HCT116 (cell line): ENCODE measurements around the gene MTSS2. TPM values are rescaled to one million over a fixed set of nuclear protein-coding genes. Genes with fewer than 3 reads are reported as not detected.

Experiments
- ATAC-seq: fragments of 200-7000 bp; cut with Tn5 transposase; 2 replicates; pipeline ENCODE4 v1.9.1; 2020; ENCODE audit warnings: mild to moderate bottlenecking, moderate library complexity
- BruUV-seq: library from RNA; stranded (reverse); fragments of 400-500 nt; replicated peaks from 2 replicates; lab custom pipeline; 2021; lab: Mats Ljungman, UMichigan
- CTCF ChIA-PET: fragments of 300-600 bp; sonication (Branson Sonifier 250); formaldehyde crosslinking; loops from one replicate; lab custom pipeline; 2021; ENCODE audit warnings: antibody characterized with exemption; lab: Charles Lee
- POLR2A ChIA-PET: fragments of 300-600, 350-600 bp; sonication (Branson Sonifier 250); formaldehyde crosslinking; loops from one replicate; lab custom pipeline; 2021; ENCODE audit warnings: antibody characterized with exemption; lab: Charles Lee
- RAD21 ChIA-PET, 2 experiments: fragments of 300-600 bp; sonication (Branson Sonifier 250); formaldehyde crosslinking; loops; one replicate each; lab custom pipeline; 2023; ENCODE audit warnings: low total read pairs in 2 of 2; ENCODE audit not compliant: uncharacterized antibody in 2 of 2, unreplicated experiment in 2 of 2, low non-redundant PET in 1 of 2; lab: Charles Lee
- DNase-seq: peaks from one replicate; pipeline ENCODE4 v3.0.0-alpha.2; 2010; ENCODE audit warnings: low read depth, low spot score
- H2AFZ ChIP-seq: fragments of 200-600 bp; shearing (Covaris generic), sonication (generic); 2 replicates; pipeline ENCODE4 v1.6.1; 2017; ENCODE audit warnings: low read depth, mixed run types, mixed read lengths, antibody characterized with exemption, low read length; ENCODE audit not compliant: poor library complexity, severe bottlenecking
- H3K27ac ChIP-seq: 2 replicates; pipeline ENCODE4 v1.5.1; 2012; ENCODE audit warnings: low read depth, low read length
- H3K27me3 ChIP-seq: fragments of 200-600 bp; sonication (generic); 2 replicates; pipeline ENCODE4 v1.6.1; 2016; ENCODE audit warnings: mixed run types, low read length, mixed read lengths; ENCODE audit not compliant: insufficient read depth
- H3K36me3 ChIP-seq, 2 experiments: fragments of 200-500 bp in 1 of 2; fragments of 200-600 bp in 1 of 2; sonication (Bioruptor generic) in 1 of 2; sonication (generic) in 1 of 2; 2 replicates each; pipeline versions ENCODE4 v1.5.1 to v1.6.1; 2014 to 2016; ENCODE audit warnings: low read length in 2 of 2, inconsistent platforms in 1 of 2, mixed read lengths in 1 of 2, mixed run types in 1 of 2; ENCODE audit not compliant: insufficient read depth in 2 of 2, control insufficient read depth in 1 of 2
- H3K4me1 ChIP-seq, 2 experiments: fragments of 200-600 bp in 1 of 2; sonication (generic) in 1 of 2; 2 replicates each; pipeline versions ENCODE4 v1.5.1 to v1.6.1; 2012 to 2017; ENCODE audit warnings: low read length in 2 of 2, inconsistent platforms in 1 of 2, mild to moderate bottlenecking in 1 of 2, mixed read lengths in 1 of 2, mixed run types in 1 of 2, moderate library complexity in 1 of 2; ENCODE audit not compliant: insufficient read depth in 2 of 2, control insufficient read depth in 1 of 2
- H3K4me2 ChIP-seq: fragments of 200-600 bp; sonication (generic); 2 replicates; pipeline ENCODE4 v1.6.1; 2017; ENCODE audit warnings: mixed run types, low read length, mixed read lengths
- H3K4me3 ChIP-seq, 2 experiments: fragments of 200-600 bp in 1 of 2; sonication (generic) in 1 of 2; replicated peaks in 1 of 2; 2 replicates each; pipeline ENCODE4 v1.5.1; 2011 to 2016; ENCODE audit warnings: low read length in 2 of 2, control low read depth in 1 of 2, low read depth in 1 of 2, mild to moderate bottlenecking in 1 of 2, mixed read lengths in 1 of 2, mixed run types in 1 of 2
- H3K79me2 ChIP-seq: fragments of 200-600 bp; sonication (generic); 2 replicates; pipeline ENCODE4 v1.6.1; 2017; ENCODE audit warnings: mild to moderate bottlenecking, mixed run types, low read length, moderate library complexity, mixed read lengths; ENCODE audit not compliant: insufficient read depth
- H3K9ac ChIP-seq: fragments of 200-600 bp; sonication (generic); 2 replicates; pipeline ENCODE4 v1.6.1; 2016; ENCODE audit warnings: low read length, mixed read lengths
- H3K9me2 ChIP-seq: fragments of 200-600 bp; sonication (generic), shearing (Covaris generic); 2 replicates; pipeline ENCODE4 v1.6.1; 2017; ENCODE audit warnings: mixed run types, mild to moderate bottlenecking, moderate library complexity; ENCODE audit not compliant: insufficient read depth
- H3K9me3 ChIP-seq, 2 experiments: fragments of 200-500 bp in 1 of 2; fragments of 200-600 bp in 1 of 2; sonication (Bioruptor generic) in 1 of 2; sonication (generic) in 1 of 2; 2 replicates each; pipeline ENCODE4 v1.6.1; 2014 to 2017; ENCODE audit warnings: low read length in 2 of 2, mixed read lengths in 2 of 2, inconsistent platforms in 1 of 2, low read depth in 1 of 2, mild to moderate bottlenecking in 1 of 2, mixed run types in 1 of 2, moderate library complexity in 1 of 2; ENCODE audit not compliant: control insufficient read depth in 1 of 2, insufficient read depth in 1 of 2
- H4K20me1 ChIP-seq: fragments of 200-600 bp; sonication (generic), shearing (Covaris generic); 2 replicates; pipeline ENCODE4 v1.6.1; 2017; ENCODE audit warnings: mixed run types, mild to moderate bottlenecking, moderate library complexity; ENCODE audit not compliant: insufficient read depth
- EZH2 ChIP-seq: fragments of 200-600 bp; sonication (generic); IDR thresholded peaks from 2 replicates; pipeline ENCODE4 v1.6.1; 2017; ENCODE audit warnings: antibody characterized with exemption, mixed run types
- JUND ChIP-seq: IDR thresholded peaks from 2 replicates; pipeline ENCODE4 v1.6.1; 2012
- POLR2AphosphoS5 ChIP-seq: IDR thresholded peaks from 2 replicates; pipeline ENCODE4 v1.6.1; 2011; ENCODE audit warnings: mild to moderate bottlenecking, low read depth, low read length, moderate library complexity
- SRF ChIP-seq: IDR thresholded peaks from 2 replicates; pipeline ENCODE4 v1.6.1; 2012; ENCODE audit warnings: low read depth
- ZNF274 ChIP-seq: fragments of 200-500 bp; sonication (Bioruptor generic); IDR thresholded peaks from 2 replicates; pipeline ENCODE4 v1.6.1; 2014; ENCODE audit warnings: mild to moderate bottlenecking, low read depth, low read length, inconsistent platforms
- intact Hi-C: fragments of 100-400 bp; cut with micrococcal nuclease; formaldehyde crosslinking; loops from 2 replicates; pipeline ENCODE4 v1.10.0; 2022
- total RNA-seq: library from RNA; stranded (reverse); gene quantifications from one replicate; pipeline ENCODE4 v1.2.1, GENCODE V29; 2021; ENCODE audit not compliant: unreplicated experiment

Gene MTSS2
- total RNA-seq, 1 experiment from 2014 or later: 41.8 TPM

GRCh38 chr16:70712942-70713341 lies 27.1 kb upstream of the MTSS2 start:
- no peak overlapping the region for H3K4me2 ChIP-seq
- H3K9me3 ChIP-seq: no peaks in the 10 kb centered on the region
- CTCF ChIA-PET: no interaction called here
- H3K27ac ChIP-seq: no peak overlapping the region
- H2AFZ ChIP-seq: no peak overlapping the region
- no peak overlapping the region for H3K4me3 ChIP-seq
- RAD21 ChIA-PET: no interaction called here
- no peaks in the 10 kb centered on the region for H3K9me2 ChIP-seq
- TF ChIP-seq JUND: no peak
- no peak for TF ChIP-seq ZNF274
- POLR2A ChIA-PET: no interaction called here
- intact Hi-C loops: no loop called here
- peaks cover 10 to 20% of the 10 kb centered on the region in 2 experiments for H3K4me1 ChIP-seq
- H3K36me3 ChIP-seq: no peaks in the 10 kb centered on the region
- no peak for ATAC-seq
- H3K27me3 ChIP-seq: no peaks in the 10 kb centered on the region
- BruUV-seq: no TSS peak
- H4K20me1 ChIP-seq: no peaks in the 10 kb centered on the region
- DNase-seq: no peak
- no peak overlapping the region for H3K9ac ChIP-seq
- no peaks in the 10 kb centered on the region for H3K79me2 ChIP-seq

DNA sequence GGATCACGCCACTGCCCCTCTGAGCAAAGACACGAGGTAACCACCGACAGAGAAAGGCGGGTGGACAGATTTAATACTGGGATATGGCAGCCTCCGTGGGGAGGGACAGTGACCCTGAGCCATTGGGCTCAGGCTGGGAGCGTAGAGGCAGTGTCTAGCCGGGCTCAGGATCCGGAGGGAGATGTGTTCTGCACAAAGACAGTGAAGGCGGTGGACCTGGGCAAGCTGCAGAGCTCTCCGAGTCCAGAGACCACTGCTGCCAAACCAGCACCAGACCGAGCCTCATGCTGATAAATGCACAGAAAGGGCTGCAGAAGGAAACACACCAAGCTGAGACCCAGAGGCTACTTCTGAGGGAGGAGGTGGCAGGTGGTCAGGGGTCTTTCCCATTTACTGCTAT lies 26.5 kb upstream of the MTSS2 start:
- Histone ChIP-seq H3K4me3 (no peak overlapping the region), H4K20me1 (no peaks in the 10 kb centered on the region), H3K4me1 (peaks cover 15 to 25% of the 10 kb centered on the region in 2 experiments), H3K9me2 (no peaks in the 10 kb centered on the region), H2AFZ (no peak overlapping the region), H3K9me3 (no peaks in the 10 kb centered on the region), H3K9ac (no peak overlapping the region), H3K4me2 (no peak overlapping the region), H3K36me3 (no peaks in the 10 kb centered on the region), H3K27ac (no peak overlapping the region), H3K79me2 (no peaks in the 10 kb centered on the region), H3K27me3 (no peaks in the 10 kb centered on the region)
- RAD21 ChIA-PET: no interaction called here
- TF ChIP-seq POLR2AphosphoS5 (no peak), SRF (no peak), EZH2 (no peak)
- no TSS peak for BruUV-seq
- no peak for ATAC-seq
- POLR2A ChIA-PET: no interaction called here
- intact Hi-C loops: no loop called here
- no peak for DNase-seq
- CTCF ChIA-PET: no interaction called here
